ENCODE measurements around the gene SHTN1. TPM values are rescaled to one million over a fixed set of nuclear protein-coding genes. Genes with fewer than 3 reads are reported as not detected.
A peak's percentile ranks its signal among the peaks of the same experiment; 100 is the strongest.

The SHTN1 gene
- total RNA-seq, 1 experiment from 2014 or later: 39.9 TPM

DNA sequence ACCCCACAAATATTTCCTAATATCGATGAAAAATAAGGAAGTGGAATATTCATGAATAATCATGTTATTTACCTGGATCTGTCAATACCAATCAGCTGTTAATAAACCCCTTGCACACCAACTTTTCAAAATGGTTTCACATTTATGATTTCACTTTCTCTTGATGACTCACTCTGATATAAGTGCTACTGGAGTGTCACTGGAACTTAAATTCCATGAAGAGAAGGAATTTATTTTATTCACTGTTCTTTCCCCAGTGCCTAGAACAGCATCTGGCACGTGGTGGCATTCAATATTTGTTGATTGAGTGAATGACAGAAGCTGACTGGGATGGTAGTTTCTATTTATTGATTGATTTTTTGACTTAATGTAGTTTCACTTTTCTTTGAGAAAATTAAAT, 159.2 kb downstream of the SHTN1 start:
- Histone ChIP-seq H3K27ac (ENCODE audit: low read depth, low read length, poor library complexity, severe bottlenecking) (no peak overlapping the region), H3K4me1 (ENCODE audit: insufficient read depth, low read length, poor library complexity, severe bottlenecking) (peaks cover 24% of the 10 kb centered on the region), H3K9me3 (ENCODE audit: low read depth, low read length, poor library complexity, severe bottlenecking) (no peaks in the 10 kb centered on the region), H3K4me3 (ENCODE audit: low read depth, low read length, poor library complexity, severe bottlenecking) (no peak overlapping the region), H3K36me3 (ENCODE audit: insufficient read depth, low read length, poor library complexity, severe bottlenecking) (no peaks in the 10 kb centered on the region), H3K27me3 (replicated peaks; ENCODE audit: insufficient read depth, low read depth, low read length, poor library complexity) (no peaks in the 10 kb centered on the region)
- intact Hi-C loops (cut with micrococcal nuclease; ENCODE audit: unreplicated experiment): no loop called here
- no TSS peak for BruUV-seq (replicated peaks)
- ChIA-PET POLR2A (ENCODE audit: low non-redundant PET) (no interaction called here), CTCF (no interaction called here)
- TF ChIP-seq, protein P1, sequence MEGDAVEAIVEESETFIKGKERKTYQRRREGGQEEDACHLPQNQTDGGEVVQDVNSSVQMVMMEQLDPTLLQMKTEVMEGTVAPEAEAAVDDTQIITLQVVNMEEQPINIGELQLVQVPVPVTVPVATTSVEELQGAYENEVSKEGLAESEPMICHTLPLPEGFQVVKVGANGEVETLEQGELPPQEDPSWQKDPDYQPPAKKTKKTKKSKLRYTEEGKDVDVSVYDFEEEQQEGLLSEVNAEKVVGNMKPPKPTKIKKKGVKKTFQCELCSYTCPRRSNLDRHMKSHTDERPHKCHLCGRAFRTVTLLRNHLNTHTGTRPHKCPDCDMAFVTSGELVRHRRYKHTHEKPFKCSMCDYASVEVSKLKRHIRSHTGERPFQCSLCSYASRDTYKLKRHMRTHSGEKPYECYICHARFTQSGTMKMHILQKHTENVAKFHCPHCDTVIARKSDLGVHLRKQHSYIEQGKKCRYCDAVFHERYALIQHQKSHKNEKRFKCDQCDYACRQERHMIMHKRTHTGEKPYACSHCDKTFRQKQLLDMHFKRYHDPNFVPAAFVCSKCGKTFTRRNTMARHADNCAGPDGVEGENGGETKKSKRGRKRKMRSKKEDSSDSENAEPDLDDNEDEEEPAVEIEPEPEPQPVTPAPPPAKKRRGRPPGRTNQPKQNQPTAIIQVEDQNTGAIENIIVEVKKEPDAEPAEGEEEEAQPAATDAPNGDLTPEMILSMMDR (conservative IDR thresholded peaks at IDR 0.05; ENCODE audit: low read depth, low read length): no peak
- no peak for TF ChIP-seq EZH2 (IDR thresholded peaks at IDR 0.05; ENCODE audit: borderline replicate concordance, low read depth, low read length, poor library complexity, severe bottlenecking)
- peak; percentile 32 for DNase-seq (ENCODE audit: low spot score)

DNA sequence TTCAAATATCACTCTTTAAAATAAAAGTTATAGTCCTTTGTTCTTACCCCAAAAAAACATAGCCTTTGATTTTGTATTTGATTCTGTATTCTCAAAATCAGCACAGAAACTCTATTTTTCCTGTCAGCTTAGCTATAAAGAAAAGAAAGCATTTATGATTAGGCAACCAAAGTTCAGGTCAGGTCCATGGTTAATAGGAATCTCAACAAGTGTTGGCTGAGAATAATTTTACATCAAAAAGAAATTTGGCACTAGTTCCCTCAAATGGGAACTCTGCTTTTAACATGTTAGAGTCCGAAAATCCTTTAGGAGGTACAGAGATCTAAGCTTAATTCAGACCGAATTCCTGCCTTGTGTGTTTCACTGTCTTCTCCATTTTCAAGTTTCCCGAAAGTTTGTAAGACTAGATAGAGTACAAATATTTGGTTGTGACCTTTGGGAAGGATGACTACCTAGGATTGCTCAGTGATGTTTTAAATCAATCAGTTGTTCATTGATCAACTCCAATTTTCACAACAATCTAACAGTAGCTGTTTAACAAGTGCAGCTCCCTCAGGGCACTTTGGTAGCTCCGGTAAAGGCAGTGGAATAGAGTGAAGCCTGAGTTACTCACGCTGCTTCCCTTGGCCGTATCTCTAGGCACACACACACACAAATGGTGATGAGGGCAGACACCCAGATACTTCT, 164.5 kb downstream of the SHTN1 start:
- intact Hi-C loops (cut with micrococcal nuclease; ENCODE audit: unreplicated experiment): no loop called here
- H3K4me1 ChIP-seq (ENCODE audit: insufficient read depth, low read length, poor library complexity, severe bottlenecking): peaks cover 49% of the 10 kb centered on the region
- no peak overlapping the region for H3K27ac ChIP-seq (ENCODE audit: low read depth, low read length, poor library complexity, severe bottlenecking)
- H3K9me3 ChIP-seq (ENCODE audit: low read depth, low read length, poor library complexity, severe bottlenecking): no peaks in the 10 kb centered on the region
- BruUV-seq (replicated peaks): no TSS peak
- no peak for DNase-seq (ENCODE audit: low spot score)
- ChIA-PET CTCF (no interaction called here), POLR2A (ENCODE audit: low non-redundant PET) (interaction anchor here (0.6 to 0.7 kb wide), 4 partner anchors 8 to 613 kb away, joined by 3 to 5 read pairs (median 3); partner anchors contain the start of gene ENO4)
- TF ChIP-seq EZH2 (IDR thresholded peaks at IDR 0.05; ENCODE audit: borderline replicate concordance, low read depth, low read length, poor library complexity, severe bottlenecking): no peak
- TF ChIP-seq, protein P1 (conservative IDR thresholded peaks at IDR 0.05; ENCODE audit: low read depth, low read length): no peak
- H3K4me3 ChIP-seq (ENCODE audit: low read depth, low read length, poor library complexity, severe bottlenecking): no peak overlapping the region
- H3K36me3 ChIP-seq (ENCODE audit: insufficient read depth, low read length, poor library complexity, severe bottlenecking): no peaks in the 10 kb centered on the region
- H3K27me3 ChIP-seq (replicated peaks; ENCODE audit: insufficient read depth, low read depth, low read length, poor library complexity): no peaks in the 10 kb centered on the region

DNA sequence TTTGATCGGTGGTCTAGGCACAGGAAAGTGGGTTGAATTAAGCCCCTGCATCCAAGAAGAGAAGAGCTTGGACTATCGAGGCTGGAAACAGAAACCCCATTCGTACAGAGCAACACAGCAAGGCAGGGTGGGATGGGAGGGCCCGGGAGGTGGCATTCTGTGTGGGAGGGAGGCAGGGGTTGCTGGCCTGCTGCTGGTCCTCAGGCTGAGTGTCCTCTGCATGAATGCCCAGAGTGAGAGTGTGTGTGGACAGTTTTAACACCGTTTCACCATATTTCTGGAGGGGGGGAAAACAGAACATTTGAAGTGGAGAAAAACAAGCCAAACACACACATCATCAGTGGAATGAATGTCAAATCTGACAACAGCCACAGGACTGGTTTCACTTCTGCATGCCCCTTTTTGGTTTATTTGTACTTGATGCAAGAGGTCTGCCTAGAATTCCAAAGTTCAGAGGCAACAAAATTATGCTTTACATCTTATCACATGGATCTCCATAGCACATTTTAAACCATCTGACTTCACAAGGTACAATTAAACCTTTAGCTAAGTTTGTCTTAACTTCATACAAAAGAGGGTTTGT, 166.8 kb downstream of the SHTN1 start:
- no TSS peak for BruUV-seq (replicated peaks)
- no peak for DNase-seq (ENCODE audit: low spot score)
- no peaks in the 10 kb centered on the region for H3K27me3 ChIP-seq (replicated peaks; ENCODE audit: insufficient read depth, low read depth, low read length, poor library complexity)
- H3K36me3 ChIP-seq (ENCODE audit: insufficient read depth, low read length, poor library complexity, severe bottlenecking): no peaks in the 10 kb centered on the region
- intact Hi-C loops (cut with micrococcal nuclease; ENCODE audit: unreplicated experiment): loop anchor here (5.0 kb wide), 1 partner anchor 234 kb away; no protein-coding TSS in a partner anchor
- H3K4me3 ChIP-seq (ENCODE audit: low read depth, low read length, poor library complexity, severe bottlenecking): no peak overlapping the region
- no peak overlapping the region for H3K27ac ChIP-seq (ENCODE audit: low read depth, low read length, poor library complexity, severe bottlenecking)
- ChIA-PET POLR2A (ENCODE audit: low non-redundant PET) (no interaction called here), CTCF (no interaction called here)
- TF ChIP-seq, protein P1 (conservative IDR thresholded peaks at IDR 0.05; ENCODE audit: low read depth, low read length): no peak
- no peak for TF ChIP-seq EZH2 (IDR thresholded peaks at IDR 0.05; ENCODE audit: borderline replicate concordance, low read depth, low read length, poor library complexity, severe bottlenecking)
- no peaks in the 10 kb centered on the region for H3K9me3 ChIP-seq (ENCODE audit: low read depth, low read length, poor library complexity, severe bottlenecking)
- H3K4me1 ChIP-seq (ENCODE audit: insufficient read depth, low read length, poor library complexity, severe bottlenecking): peaks cover 45% of the 10 kb centered on the region
